Measurements from ENCODE around the gene TCERG1L. TPM values are rescaled to one million over a fixed set of nuclear protein-coding genes. Genes with fewer than 3 reads are reported as not detected.
A peak's percentile ranks its signal among the peaks of the same experiment; 100 is the strongest.

Gene TCERG1L
- total and polyA plus RNA-seq, 4 donors = 0.02 to 0.09 (median 0.08) TPM; not detected in 1

GRCh38 chr10:131269776-131270460, 41.6 kb downstream of the TCERG1L start:
- TF ChIP-seq CTCF (IDR thresholded peaks at IDR 0.05; ENCODE audit: control extremely low read depth, extremely low read depth) = no peak
- 57 to 66% methylated on average over 17 of the region's 17 CpGs for WGBS, 2 donors
- DNase-seq (peak in 2 of 3 donors; percentile 7 to 19), ATAC-seq (ENCODE audit: insufficient read depth, low FRiP score) (no peak)
- Histone ChIP-seq H3K4me3 (no peak overlapping the region), H3K9me3 (ENCODE audit: control insufficient read depth in 4 of 4, insufficient read depth in 3 of 4, low read length in 3 of 4) (peaks cover 0 to 3% (median 0%) of the 10 kb centered on the region in 4 donors), H3K36me3 (ENCODE audit: control insufficient read depth in 4 of 4, insufficient read depth in 4 of 4, low read length in 4 of 4) (no peaks in the 10 kb centered on the region), H3K27me3 (ENCODE audit: control insufficient read depth in 3 of 3, insufficient read depth in 3 of 3, low read length in 2 of 3) (peaks cover 0 to 5% (median 5%) of the 10 kb centered on the region in 3 donors), H3K27ac (ENCODE audit: low read depth in 1 of 2, low read length in 1 of 2) (no peak overlapping the region), H3K9ac (ENCODE audit: insufficient read depth in 1 of 2, low read length in 2 of 2) (no peak overlapping the region), H3K4me1 (ENCODE audit: control insufficient read depth in 5 of 5, insufficient read depth in 5 of 5, low read length in 5 of 5) (peaks cover 0 to 8% (median 0%) of the 10 kb centered on the region in 5 donors)

DNA sequence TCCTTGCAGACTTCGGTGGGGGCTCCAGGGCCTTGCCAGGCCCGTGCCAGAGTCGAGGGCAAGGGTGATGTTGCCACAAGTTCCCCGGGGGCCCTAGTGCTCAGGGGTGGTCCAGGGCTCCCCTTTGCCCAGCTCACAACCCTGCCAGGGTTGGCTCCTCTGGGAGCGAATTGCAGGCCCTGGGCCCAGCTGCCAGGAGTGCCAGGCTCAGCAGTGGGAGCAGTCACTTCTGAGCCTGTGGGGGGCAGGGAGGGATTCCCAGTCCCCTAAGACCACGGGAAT, 43.8 kb downstream of the TCERG1L start:
- DNase-seq (no peak), ATAC-seq (ENCODE audit: insufficient read depth, low FRiP score) (no peak)
- no peaks in the 10 kb centered on the region for H3K36me3 ChIP-seq (ENCODE audit: control insufficient read depth in 4 of 4, insufficient read depth in 4 of 4, low read length in 4 of 4)
- no peak overlapping the region for H3K27ac ChIP-seq (ENCODE audit: low read depth in 1 of 2, low read length in 1 of 2)
- peaks cover 0 to 3% (median 0%) of the 10 kb centered on the region in 4 donors for H3K9me3 ChIP-seq (ENCODE audit: control insufficient read depth in 4 of 4, insufficient read depth in 3 of 4, low read length in 3 of 4)
- peaks cover 0 to 5% (median 5%) of the 10 kb centered on the region in 3 donors for H3K27me3 ChIP-seq (ENCODE audit: control insufficient read depth in 3 of 3, insufficient read depth in 3 of 3, low read length in 2 of 3)
- no peak overlapping the region for H3K4me3 ChIP-seq
- H3K4me1 ChIP-seq (ENCODE audit: control insufficient read depth in 5 of 5, insufficient read depth in 5 of 5, low read length in 5 of 5) = peaks cover 0 to 8% (median 0%) of the 10 kb centered on the region in 5 donors
- TF ChIP-seq CTCF (IDR thresholded peaks at IDR 0.05; ENCODE audit: control extremely low read depth, extremely low read depth) = no peak
- no peak overlapping the region for H3K9ac ChIP-seq (ENCODE audit: insufficient read depth in 1 of 2, low read length in 2 of 2)
- WGBS, 2 donors = 80 to 86% methylated on average over 6 of the region's 6 CpGs

DNA sequence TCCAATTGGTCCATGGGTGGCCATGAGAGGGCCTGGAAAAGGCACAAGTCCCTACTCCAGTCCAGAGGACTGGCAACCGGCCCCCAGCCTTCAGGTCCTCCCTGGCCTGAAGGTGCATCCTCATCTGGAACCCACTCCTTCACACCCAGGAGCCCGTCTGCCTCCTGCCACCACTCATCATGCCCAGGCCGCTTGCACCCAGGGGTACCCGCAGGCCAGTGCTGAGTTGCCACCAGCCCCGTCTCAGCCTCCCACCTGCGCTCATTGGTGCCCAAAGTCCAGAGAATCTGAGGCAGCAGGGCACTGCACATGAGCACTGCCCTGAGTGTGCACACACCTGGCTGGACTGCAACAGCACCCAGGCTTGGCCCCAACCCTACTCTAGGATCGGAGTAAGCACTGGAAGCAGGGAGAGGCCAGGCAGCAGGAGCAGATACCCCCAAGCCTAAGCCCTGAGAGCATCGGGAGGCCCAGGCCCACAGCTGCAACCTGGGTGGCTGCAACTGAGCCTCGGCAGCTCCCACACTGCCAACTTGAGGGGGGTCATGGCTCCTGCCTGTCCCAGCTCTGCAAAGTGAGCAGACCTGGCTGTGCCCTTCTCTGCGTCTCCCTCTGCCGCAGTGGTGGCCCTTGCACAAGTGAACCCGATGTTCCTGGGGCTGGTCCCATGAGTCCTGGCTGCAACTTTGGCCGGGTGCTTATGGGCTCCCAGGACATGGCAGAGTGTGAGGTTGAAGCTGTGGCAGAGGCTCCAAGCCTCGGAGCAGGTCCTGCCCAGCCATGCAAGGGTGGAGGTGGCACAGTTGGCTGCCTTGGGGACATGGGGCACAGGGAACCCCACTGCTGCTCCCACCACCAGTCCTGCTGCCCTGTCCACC, 44.3 kb downstream of the TCERG1L start:
- no peak overlapping the region for H3K4me3 ChIP-seq
- no peak overlapping the region for H3K9ac ChIP-seq (ENCODE audit: insufficient read depth in 1 of 2, low read length in 2 of 2)
- DNase-seq = no peak
- H3K4me1 ChIP-seq (ENCODE audit: control insufficient read depth in 5 of 5, insufficient read depth in 5 of 5, low read length in 5 of 5) = peaks cover 0 to 8% (median 0%) of the 10 kb centered on the region in 5 donors
- H3K36me3 ChIP-seq (ENCODE audit: control insufficient read depth in 4 of 4, insufficient read depth in 4 of 4, low read length in 4 of 4) = no peaks in the 10 kb centered on the region
- no peak for ATAC-seq (ENCODE audit: insufficient read depth, low FRiP score)
- H3K27ac ChIP-seq (ENCODE audit: low read depth in 1 of 2, low read length in 1 of 2) = no peak overlapping the region
- peaks cover 0 to 3% (median 0%) of the 10 kb centered on the region in 4 donors for H3K9me3 ChIP-seq (ENCODE audit: control insufficient read depth in 4 of 4, insufficient read depth in 3 of 4, low read length in 3 of 4)
- peaks cover 0 to 5% (median 5%) of the 10 kb centered on the region in 3 donors for H3K27me3 ChIP-seq (ENCODE audit: control insufficient read depth in 3 of 3, insufficient read depth in 3 of 3, low read length in 2 of 3)
- no peak for TF ChIP-seq CTCF (IDR thresholded peaks at IDR 0.05; ENCODE audit: control extremely low read depth, extremely low read depth)
- 89 to 91% methylated on average over 14 of the region's 14 CpGs for WGBS, 2 donors

Measured in lung (tissue), 12 donors.